Stimulated activated CD8-positive, alpha-beta memory T cell treated with anti-CD3 and anti-CD28 coated beads, Interleukin-12 subunit alpha, Interleukin-12 subunit beta, amount 100 ng/mL, for 24 hours (primary cell): ENCODE measurements around the gene STN1.

ENCODE experiments used
- DNase-seq: peaks from one replicate; pipeline ENCODE4 v3.0.0-alpha.2; 2020; ENCODE audit errors: extremely low read depth

Gene STN1

DNA sequence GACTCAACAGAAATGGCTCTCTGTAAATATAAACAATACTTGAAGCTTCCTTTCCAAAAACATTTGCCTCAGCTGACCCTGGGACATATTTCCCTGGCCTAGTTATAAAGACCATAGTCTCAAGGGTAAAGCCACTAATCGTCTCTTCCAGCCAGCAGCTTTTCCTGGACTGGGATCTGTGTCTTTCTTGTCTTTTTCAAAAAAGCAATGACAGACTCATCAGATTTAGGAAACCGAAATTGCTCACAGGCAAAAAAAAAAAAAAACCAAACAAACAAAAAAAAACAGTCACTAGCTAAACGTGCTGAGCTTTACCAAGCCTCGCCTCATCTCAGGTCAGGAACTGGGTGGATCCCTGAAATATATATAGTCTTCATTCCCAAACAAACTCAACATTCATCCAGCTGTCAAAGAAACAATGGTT, 23.5 kb downstream of the STN1 start:
- DNase-seq: no peak

GRCh38 chr10:103893817-103894216, 24.2 kb downstream of the STN1 start:
- DNase-seq: no peak

DNA sequence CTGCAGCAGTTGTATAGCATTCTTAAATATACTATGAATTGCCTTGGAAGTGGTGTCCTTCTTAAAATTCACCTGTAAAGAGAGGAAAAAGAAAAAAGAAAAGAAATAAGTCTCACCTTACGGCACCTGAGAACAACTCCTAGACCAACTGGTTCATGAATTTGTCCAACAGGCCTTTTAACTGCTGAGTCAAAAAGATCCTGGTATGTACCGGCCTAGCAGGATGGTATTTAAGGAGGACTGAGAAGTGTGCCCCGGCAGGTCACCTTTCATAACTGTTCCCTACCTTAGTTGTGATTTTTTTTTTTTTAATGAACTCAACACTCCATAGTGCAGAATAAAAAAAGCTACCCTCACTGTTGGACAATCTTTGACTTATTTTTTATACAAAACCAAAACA, 25.8 kb downstream of the STN1 start:
- DNase-seq: no peak

GRCh38 chr10:103890688-103891087, 27.3 kb downstream of the STN1 start:
- DNase-seq: no peak

GRCh38 chr10:103890194-103890658, 27.8 kb downstream of the STN1 start:
- no peak for DNase-seq

- DNase-seq: no peak
Observed at GRCh38 chr10:103889121-103889720, 28.8 kb downstream of the STN1 start.

GRCh38 chr10:103888113-103888841, 29.7 kb downstream of the STN1 start:
- DNase-seq: no peak

- no peak for DNase-seq
Observed at GRCh38 chr10:103885617-103886016, 32.4 kb downstream of the STN1 start.

DNA sequence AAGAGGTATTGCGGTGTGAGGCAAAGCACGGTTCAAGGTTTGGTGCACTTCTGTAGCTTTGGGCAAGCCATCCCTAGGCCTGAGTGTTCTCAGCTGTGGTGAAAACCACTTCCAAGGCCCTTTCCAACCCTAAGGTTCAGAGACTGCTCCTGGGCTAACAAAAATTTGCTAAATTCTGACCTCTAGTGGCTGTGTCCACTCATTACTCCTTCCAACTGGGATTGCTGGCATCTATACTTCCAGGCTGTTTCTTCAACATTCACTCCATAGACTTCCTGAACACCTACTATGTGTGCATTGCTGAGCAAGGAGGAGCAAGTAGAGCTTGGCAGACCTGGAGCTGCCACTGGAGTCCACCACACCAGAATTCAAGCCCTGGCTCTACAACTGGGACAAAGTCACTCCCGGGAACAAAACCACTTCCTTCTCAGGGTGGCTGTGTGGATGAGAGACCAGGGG, 33.3 kb downstream of the STN1 start:
- DNase-seq: no peak

DNA sequence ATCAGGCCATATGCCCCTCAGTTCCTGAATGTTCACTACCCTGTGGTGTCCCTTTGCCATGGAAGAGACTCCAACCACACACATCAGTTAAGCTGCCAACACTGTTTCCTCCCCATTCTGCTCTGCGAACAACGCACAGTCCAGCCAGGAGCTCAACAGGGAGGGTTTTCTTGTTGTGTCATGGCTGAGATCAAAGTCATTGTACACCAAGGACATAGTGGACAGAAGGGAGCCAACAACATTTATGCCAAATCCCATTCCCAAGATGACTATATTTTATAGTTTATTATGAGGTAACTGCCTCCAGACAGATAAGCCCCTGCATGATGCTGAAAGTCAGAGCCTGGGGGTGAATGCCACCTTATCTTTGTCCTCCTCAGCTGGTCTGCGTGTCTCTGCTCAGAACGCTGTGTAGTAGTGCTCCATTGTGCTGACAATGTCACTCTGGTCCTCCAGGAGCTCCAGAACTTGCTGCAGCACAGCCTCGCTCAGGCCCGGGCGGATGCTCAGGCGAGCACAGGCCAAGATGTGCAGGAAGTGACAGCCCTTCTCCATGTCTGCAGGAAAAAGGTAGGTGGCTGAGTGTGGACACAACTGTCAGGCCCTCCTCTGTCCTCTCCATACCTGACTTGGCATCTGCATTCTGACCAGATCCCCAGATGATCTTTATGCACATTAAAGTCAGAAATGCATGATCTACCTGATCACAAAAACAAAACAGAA, 35.5 kb downstream of the STN1 start:
- no peak for DNase-seq

DNA sequence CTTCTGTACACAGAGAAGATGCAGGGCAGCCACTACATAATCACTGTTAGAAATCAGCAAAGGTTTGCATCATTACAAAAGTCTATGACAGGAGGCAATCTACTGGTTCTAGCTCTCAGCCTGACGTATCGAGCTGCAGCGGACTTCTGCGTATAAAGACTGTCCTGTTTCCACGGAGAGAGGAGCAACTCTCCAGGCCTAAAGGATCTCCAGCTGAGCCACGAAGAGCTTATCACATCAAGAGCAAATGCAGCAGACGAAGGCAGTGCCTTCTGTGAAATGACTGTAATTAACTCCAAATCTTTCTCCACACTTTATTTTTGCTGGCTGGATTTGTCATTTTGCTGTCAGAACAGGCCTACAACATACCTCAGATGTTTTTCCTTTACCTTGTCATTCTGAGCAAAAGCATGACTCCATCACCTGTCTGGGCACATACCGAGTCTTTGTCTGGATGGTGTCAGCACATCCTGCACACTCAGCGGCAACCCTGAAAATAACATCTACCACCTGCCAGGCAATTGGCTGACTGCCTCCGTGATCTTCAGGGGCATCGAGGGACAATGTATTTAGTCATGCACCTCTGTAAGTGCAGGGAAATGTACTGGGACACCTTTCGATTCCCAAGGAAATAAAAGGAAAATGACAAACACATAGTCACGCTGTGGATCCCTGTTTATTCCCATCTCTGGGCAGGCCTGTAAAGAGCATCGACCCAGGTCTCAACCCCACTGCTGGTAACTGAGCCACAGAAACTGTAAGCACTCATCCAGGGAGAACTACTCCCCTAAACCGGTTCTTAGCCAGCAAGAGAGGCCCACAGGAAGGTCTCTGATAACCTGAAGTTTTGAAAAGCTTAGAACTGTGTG, 36.3 kb downstream of the STN1 start:
- DNase-seq: no peak

DNA sequence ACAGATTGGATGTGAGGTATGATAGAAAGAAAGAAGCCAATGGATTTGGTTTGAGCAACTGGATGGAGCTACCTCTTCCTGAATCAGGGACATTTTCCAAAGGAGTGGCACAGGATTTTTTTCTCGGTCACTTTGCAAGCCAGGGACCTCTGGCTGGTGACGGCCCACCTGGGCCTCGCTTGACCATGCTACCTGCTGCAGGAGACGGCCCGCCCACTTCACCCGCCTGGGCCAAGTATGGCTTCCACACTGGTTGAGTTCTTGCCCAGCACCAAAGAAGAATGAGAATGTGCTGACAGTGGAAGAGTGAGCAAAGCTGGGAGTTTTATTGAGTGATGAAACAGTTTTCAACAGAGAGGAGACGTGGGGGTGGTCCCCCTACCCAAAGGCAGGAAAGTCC, 38.2 kb downstream of the STN1 start:
- no peak for DNase-seq

GRCh38 chr10:103879409-103879808, 38.6 kb downstream of the STN1 start:
- DNase-seq: no peak

DNA sequence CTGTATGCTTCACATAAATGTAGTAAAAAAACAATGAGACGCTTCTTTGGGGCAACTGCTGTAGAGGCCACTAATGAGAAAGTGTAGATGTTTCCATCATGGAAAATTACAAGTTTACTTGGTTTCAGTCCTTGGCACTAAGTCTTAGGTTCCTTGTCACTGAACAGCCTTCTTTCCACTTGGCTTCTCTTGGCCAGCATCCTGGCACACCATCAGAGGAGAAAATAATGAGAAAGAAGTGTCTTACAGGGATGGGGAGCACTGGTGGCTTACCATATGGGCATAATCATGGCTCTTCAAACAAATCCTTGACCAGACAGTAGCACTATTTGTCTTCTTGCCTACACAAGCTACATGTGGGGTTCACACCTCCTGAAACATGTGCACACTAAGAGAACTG, 40.1 kb downstream of the STN1 start:
- DNase-seq: no peak

DNA sequence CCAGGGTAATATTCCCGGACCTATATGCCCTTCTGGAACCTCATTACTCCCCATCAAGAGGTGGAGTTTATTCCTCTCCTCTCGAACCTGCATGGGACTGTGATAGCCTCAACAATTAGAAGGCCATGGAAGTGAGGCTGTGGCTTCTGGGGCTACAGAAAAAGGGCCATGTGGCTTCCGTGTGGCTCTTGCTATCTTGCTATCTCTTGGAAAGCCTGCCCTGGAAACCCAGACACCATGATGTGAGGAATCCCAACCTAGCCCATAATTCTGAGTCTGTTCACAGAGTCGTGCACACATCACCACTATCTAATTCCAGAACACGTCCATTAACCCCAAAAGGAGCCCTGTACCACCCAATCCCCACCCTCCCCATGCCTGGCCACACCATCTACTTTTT, 41.8 kb downstream of the STN1 start:
- no peak for DNase-seq

- DNase-seq: no peak
Observed at GRCh38 chr10:103874730-103875129, 43.3 kb downstream of the STN1 start.

- DNase-seq: no peak
Observed at GRCh38 chr10:103872137-103872931, 45.6 kb downstream of the STN1 start.

GRCh38 chr10:103871006-103871405, 47.0 kb downstream of the STN1 start:
- DNase-seq: no peak

DNA sequence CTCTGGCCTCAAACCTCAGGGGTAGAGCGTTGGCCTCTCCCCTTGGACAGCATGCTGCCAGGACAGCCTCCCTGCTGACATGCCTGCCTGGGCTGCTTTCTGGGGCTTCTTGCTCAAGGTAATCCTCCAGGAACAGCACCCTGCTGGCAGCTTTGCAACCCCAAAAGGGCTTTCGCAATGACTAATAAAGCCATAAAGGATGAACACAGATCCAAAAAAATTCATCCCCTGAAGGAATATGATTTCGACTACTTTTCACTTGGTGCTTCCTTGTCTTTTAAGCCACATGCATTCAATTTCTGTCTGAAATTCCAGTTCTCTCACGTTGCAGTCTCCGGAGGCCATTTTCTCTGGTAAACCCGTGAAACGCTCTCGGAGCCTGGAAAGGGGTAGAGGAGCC, 47.5 kb downstream of the STN1 start:
- DNase-seq: no peak

GRCh38 chr10:103869336-103869735, 48.6 kb downstream of the STN1 start:
- DNase-seq: no peak

DNA sequence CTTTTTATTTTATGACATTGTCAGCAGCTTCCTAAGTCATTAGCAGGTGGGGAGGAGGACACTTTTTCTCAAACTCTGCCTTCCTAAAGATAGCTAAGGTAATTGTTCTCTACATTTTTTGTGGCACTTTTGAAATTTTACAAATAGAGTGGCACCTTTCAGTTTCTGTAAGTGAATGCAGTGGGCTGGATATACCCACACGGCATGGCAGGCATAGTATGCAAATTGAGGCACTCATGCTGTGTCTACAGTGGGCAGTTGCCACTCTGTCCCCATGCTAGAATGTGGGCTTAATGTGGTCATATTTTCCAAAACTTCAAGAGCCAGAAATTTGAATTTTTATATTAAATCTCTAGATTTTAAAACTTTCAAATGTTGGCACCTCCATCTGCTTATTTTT, 49.8 kb downstream of the STN1 start:
- DNase-seq: no peak
